HG03108 (cell line): Measurements from ENCODE around the gene TAOK1.

Experiments used
- ATAC-seq: cut with Tn5 transposase; IDR thresholded peaks from one replicate; pipeline ENCODE4 v1.9.1; 2021; ENCODE audit warnings: moderate library complexity; ENCODE audit not compliant: unreplicated experiment

Gene TAOK1

GRCh38 chr17:29593591-29594518 lies 203.7 kb downstream of the TAOK1 start:
- no peak for ATAC-seq

- ATAC-seq: no peak
Measured at GRCh38 chr17:29594519-29595090, 204.4 kb downstream of the TAOK1 start.

- no peak for ATAC-seq
Measured at GRCh38 chr17:29595107-29595942, 205.2 kb downstream of the TAOK1 start.

GRCh38 chr17:29595943-29596774 lies 206.0 kb downstream of the TAOK1 start:
- no peak for ATAC-seq

GRCh38 chr17:29596811-29597210 lies 206.6 kb downstream of the TAOK1 start:
- no peak for ATAC-seq

GRCh38 chr17:29597361-29598172 lies 207.4 kb downstream of the TAOK1 start:
- ATAC-seq: no peak
